A204.1 (cell line): ENCODE data around the gene EIF4E1B.

ENCODE experiments used
- FAIRE-seq: peaks from 2 replicates; lab custom pipeline; 2012; peaks lifted over from hg19 to GRCh38; lab: Jason Lieb, UNC

Gene EIF4E1B

DNA sequence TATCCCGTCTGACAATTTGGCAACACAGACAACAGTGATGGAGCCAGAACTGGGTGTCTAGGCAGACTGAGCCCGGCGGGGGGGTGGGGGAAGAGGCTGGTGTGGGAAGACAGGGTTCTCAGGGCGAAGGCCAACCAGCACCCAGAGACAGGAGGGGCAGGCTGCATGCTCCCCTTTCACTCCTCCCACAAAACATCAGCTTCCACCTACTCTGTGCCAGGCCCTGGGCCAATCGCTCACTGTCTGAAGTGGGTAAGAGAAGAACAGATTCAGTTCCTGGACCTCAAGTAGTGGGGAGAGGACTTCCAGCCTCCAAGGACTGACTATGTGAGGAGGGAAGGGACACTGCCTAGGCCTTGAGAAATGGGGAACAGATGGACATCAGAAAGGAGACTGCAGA lies 2.9 kb upstream of the EIF4E1B start:
- FAIRE-seq, result no peak

DNA sequence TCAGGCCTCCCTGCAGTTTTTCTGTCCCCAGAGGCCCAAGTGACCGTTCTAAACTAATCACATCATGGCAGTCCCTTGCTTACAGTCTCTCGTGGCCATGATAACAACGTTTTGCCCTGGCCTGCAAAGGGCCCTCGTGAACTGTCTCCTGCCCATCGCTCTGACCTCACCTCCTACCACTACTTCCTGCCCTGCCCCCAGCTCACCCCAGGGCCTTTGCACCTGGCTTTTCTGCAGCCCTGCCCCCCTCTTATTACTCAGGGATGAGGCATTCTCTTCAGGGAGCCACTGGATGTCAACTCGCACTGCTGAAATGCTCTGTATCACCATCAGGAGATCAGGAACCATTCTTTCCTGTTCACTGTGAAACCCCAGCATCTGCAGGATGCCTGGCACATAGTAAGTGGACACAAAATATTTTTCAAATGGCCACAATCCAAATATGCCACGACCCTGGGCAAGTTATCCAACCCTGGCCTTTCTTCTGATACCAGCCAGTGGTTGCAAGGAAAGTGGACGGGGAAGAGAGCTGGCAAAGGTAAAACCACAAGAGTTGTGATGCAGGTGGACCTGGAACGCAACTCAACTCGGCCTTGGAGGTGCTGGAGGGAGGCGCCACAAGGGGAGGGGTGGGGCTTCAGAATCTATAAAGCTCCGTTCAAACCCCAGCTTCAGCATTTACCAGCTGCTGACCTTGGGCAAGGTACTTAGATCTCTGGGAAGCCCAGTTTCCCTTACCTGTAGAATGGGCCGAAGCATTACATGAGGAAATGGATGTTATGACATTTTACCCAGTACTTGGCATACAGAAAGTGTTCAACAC lies 1.9 kb upstream of the EIF4E1B start:
- no peak for FAIRE-seq

DNA sequence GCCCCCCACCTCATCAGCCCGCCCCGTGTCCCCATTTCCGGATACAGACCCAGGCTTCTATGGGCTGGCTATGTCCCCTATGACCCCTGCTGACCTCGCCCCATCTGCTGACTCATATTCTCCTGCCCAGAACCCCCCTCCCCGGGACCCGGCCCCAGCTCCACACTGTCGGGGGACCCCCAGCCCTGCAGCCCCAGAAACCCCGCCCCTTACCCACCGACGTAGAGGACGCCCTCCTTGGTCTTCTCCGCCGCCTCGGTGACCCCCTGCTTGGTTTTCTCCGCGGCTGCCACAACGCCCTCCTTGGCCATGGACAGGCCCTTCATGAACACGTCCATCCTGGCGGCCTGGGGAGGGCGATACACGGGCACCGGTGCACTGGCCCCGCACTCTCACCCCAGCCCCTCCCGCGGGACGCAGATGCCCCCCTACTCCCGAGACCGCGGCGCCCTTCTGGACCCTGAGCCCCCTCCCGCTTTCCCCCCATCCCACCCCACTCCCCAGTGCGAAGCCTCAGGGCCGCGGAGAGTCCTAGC lies 1.1 kb upstream of the EIF4E1B start:
- FAIRE-seq, result no peak

DNA sequence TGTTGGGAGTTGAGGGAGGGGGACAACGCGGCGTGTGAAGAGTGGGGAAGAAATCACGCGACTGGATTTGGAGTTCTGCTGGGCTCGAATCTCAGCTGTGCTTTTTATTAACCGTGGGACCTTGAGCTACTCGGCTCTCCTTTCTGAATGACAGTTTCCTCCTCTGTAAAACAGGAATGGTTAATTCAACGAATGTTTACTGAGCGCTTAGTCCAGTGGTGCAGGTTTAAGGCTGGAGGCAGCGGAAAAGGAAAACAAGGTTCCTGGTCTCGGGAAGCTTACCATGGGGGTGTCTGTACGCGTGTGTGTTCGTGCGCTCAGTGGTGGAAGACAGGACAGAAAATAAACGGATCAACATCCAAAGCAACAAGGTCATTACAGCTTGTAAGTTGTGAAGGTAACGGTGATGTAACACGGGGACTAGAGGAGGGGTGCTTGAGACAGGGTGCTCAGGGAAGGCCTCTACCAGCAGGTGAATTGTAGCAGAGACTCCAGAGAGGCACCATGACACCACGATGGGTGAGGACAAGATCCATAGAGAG lies 277 bp downstream of the EIF4E1B start:
- FAIRE-seq, result no peak

DNA sequence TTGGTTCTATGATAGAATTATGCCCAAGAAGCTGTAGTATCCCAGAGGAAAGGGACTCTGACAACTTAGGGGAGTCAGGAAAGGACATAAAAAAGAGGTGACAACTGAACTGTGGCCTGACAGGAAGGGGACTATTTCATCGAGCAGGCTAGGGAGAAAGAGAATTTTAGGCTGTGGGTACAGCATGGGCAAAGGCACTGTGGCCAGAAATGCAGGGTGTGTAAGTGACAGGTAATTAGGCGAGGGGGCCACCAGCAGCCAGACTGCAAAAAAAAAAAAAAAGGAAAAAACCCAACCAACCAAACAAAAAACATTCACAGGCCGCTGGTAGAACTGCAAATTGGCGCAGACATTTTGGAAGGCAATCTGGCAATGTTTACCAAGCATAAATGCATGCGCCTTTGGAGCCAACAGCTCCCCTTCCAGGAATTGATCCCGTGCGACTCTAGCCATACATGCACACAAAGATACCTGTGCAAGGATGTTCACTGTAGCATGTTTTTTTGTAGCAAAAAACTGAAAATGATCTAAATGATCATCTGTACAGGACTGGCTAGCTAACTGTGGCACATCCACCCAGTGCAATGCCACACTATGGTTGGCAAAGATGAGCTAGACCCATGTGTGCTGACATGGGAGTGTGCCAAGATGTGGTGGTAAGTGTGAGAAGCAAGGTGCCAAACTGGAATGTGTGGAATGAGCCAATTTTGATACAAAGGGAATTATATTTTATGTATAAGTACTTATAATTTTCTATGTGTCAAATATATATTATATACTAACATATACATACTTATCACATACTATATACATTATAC lies 1.1 kb downstream of the EIF4E1B start:
- no peak for FAIRE-seq

DNA sequence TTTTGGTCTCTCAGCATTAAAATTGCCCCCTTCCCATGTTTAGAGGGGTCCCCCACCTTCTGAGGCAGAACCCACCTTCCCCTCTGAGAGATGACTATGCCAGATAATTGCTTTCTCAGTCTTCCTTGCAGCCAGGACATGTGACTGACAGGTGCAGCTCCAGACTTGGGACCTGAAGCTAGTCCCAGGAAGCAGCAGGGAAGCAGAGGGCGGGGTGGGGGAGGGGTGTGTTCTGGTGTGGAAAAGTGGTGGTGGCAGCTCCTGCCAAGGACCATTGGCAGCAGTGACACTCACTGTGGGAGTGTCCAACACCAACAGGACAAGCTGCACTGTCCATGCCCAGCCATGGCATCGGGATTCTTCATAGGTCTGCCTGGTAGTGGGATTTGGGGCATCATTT lies 2.3 kb downstream of the EIF4E1B start:
- FAIRE-seq, result no peak

DNA sequence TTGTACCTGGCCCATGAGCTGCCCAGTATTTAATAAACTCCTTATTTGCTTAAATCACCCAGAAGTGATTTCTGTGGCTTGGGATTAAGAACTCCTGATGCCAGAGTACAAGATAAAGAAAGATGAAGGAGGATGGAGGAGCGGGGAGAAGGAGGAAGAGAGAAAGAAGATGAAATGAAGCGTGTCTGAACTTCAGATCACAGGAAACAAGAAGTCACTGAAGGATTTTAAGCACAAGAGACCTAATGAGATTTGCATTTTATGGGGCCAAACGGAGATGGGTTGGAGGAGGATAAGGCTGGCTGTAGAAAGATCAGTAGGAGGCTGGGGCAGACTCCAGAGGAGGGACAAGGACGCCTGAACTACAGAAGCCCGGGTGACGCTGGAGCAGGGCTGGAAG lies 3.1 kb downstream of the EIF4E1B start:
- no peak for FAIRE-seq

DNA sequence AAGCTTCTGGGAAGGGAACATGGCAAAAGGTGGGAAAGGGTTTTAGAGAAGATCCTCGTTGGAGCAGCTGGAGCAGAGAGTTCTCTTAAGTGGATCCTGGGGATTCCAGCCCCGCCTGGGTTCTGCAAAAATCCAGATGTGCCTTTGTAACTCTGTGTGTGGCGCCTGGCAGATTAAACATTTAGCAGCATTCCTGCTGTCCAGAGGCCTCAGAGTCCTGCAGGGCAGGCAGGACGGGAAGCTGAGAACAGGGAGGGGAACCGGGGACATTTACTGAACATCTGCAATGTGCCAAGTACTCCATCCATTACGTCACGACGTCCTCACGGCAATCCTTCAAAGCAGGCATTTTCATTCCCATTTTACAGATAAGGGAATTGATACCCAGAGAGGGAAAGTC lies 6.0 kb downstream of the EIF4E1B start:
- FAIRE-seq, result no peak

DNA sequence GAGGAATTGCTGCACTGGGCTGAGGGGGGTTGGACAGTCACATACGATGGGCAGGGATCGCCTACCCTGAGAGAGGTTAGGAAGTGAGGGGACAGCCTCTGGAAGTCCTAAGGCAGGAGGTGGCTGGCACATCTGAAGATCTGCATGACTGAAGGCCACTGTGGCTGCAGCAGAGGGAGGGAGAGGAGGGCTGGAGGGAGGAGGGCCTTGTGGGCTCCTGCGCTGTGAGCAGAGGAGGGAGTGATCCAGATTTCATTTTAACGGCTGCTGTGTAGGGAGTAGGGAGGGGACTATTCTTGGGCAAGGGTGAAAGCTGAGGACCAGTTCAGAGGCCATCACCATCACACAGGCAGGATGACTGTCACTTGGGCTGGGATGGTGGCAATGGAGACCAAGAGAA lies 7.1 kb downstream of the EIF4E1B start:
- FAIRE-seq, result no peak

DNA sequence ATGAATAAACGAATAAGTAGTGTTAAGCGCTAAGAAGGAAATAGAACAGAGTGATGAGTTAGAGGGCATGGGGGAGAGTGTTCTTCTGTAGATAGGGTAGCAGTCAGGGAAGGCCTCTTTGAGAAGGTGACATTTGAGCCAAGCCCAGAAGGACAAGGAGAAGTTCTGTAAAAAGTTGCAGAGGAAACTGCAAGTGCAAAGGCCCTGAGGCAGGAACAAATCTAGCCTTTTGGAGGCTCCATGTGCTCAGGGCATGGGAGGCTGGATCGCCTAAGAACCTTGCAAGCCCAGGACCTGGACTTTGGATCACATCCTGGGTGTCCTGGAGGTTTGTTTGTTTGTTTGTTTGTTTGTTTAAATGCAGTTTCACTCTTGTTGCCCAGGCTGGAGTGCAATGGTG lies 8.0 kb downstream of the EIF4E1B start:
- no peak for FAIRE-seq

DNA sequence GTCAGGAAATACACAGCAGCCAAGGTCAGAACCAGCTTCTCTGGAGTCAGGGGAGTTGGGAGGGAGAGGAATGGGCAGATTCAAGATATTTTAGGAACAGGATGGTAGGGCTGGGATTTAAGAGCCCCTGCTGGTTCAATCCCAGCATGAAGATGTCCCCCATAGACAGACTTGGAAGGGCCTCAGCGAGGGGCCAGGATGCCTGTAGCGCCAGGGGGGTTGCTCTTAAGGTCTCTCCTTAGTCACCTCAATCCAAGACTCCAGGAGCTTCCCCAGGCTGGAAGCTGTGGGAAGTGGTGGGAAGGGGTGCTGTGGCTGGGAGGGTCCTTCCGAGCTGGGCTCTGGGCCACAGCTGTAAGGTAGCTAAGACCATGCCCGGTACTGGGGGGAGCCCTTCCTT lies 8.7 kb downstream of the EIF4E1B start:
- no peak for FAIRE-seq

DNA sequence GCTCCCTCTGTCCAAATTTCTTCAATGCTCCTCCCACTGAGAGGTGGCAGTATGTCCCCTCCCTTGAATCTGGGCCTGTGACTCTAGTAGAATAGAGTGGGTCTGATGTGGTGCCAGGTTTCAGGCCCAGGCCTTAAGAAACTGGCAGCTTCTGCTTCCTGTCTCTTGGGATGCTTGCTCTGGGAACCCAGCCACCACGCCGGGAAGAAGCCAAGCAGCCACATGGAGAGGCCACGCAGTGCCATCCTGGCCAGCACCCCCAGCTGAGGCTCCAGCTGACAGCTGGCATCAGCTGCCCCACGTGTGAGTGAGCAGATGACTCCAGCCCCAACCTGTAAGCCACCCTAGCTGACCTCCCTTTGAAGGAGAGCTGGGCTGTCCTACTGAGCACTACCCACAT lies 9.5 kb downstream of the EIF4E1B start:
- FAIRE-seq, result no peak

DNA sequence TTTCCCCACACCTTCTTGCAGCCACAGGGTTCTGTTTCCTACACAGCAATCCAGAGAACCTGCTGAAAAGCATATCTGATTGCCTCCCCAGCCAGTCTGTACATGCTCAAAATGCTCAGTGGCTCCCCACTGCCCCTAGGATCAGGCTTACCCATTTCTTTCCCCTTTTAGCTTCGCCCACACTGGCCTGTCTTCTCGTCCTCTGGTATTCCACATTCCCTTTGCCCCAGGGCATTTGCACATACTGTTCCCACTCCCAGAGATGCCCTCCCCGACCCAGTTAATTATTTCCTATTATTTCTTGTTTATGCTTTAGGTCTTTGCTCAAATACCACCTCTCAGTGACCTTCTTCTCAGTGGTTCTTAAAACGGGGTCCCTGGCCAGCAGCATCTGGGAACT lies 10.1 kb downstream of the EIF4E1B start:
- no peak for FAIRE-seq

DNA sequence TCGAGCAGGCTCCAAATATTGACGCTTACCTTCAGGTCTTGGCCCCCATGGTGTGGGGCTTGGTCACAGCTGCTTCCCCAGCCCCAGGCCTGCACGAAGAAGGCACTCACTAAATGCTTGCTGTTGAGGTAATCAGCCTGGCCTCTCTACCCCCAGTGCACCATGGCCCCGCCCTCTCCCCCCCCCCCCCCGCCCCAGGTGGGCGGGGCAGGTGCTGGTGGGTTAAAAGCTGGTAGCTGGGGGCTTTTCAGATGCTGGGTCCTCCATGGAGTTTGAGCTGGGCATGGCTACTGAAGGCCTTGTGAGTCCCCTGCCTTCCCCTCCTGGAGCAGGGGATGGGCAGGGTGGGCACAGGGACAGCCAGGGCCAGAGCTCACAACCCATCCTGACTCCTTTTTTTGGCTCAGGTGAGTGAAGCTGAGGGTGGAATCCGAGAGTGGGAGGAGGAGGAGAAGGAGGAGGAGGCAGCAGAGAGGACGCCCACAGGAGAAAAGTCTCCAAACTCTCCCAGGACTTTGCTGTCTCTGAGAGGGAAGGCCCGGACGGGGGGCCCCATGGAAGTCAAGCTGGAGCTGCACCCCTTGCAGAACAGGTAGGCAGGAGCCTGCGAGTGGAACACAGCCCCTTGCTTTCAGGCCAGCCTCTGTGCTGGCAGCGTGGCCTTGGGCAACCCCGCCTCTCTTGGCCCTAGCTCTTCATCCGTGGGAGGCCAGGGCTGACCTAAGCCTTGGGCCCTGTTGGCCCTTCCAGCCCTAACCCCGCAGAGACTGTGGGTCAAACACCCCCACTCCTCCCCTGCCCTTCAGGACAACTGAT lies 12.4 kb downstream of the EIF4E1B start:
- FAIRE-seq, result no peak

DNA sequence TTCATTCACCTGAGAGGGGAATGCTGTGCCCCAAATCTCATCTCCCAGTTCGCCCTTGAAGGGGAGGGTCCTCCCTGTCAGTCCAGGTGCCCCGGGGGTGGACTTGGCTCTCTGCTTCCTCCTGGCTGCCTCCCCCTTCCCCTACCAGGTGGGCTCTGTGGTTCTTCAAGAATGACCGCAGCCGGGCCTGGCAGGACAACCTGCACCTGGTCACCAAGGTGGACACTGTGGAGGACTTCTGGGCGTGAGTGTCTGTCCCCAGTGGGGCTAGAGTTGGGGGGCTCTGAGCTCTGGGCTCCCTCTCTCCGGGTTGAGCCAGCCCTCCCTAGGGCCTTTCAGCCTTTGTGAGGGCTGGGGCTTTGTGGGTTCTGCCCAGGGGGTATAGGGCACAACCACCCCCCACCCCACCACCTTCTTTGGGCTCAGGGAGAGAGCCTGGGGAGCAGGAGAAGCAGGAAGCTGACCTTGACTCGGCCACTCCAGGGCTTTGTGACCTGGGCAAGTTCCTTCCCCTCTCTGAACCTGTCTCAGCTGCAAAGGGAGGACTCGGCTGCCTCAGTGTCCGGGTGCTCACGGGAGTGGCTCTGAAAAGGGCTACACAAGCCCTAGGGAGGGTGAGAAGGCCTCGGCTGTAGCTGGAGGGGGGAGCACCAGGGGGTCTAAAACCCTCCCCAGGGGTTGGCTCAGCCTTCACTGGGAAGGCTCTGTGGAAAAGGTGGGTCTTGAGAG lies 13.2 kb downstream of the EIF4E1B start:
- no peak for FAIRE-seq

DNA sequence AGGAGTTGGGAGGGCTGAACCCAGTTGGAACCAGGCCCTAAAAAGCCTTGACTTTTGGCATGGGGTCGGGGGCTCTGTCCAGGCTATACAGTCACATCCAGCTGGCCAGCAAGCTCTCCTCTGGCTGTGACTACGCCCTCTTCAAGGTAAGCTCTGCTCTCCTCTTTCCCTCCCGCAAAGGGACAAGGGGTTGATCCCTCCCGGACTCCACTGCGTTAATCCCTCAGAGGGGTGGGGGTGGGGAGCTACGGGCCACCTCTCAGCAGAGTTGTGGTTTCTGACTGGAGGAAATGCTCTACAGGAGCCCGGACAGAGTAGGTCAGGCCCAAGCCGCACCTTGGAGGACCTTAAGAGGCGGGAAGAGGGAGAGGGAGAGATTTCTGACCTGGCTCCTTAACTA lies 13.8 kb downstream of the EIF4E1B start:
- FAIRE-seq, result no peak

DNA sequence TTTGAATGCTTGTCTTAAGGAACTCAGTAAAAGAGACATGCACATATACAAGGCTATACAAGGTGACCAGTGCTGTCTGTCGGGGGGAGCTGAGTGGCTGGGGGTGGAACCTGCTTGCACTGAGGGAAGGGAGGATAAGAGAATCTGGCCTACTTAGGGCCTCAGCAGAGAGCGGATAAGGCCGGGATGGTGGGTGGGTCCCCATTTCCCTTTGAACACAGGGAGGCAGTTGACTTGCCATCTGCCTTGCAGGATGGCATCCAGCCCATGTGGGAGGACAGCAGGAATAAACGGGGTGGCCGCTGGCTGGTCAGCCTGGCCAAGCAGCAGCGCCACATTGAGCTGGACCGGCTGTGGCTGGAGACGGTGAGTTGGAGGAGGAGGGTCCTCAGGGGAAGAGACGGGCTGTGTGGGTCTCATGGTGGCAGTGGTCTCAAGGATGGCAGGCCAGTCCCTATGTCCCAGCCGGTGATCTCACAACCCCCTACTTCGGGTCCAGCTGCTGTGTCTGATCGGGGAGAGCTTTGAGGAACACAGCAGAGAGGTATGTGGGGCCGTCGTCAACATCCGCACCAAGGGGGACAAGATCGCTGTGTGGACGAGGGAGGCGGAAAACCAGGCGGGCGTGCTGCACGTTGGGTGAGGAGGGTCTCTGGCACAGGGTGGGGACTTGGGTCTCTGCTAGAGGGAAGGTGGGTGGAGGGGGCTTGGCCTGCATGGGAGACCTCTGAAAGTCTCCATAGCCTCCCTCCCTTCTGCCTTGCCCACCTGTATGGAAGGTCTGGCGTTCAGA lies 14.6 kb downstream of the EIF4E1B start:
- no peak for FAIRE-seq

DNA sequence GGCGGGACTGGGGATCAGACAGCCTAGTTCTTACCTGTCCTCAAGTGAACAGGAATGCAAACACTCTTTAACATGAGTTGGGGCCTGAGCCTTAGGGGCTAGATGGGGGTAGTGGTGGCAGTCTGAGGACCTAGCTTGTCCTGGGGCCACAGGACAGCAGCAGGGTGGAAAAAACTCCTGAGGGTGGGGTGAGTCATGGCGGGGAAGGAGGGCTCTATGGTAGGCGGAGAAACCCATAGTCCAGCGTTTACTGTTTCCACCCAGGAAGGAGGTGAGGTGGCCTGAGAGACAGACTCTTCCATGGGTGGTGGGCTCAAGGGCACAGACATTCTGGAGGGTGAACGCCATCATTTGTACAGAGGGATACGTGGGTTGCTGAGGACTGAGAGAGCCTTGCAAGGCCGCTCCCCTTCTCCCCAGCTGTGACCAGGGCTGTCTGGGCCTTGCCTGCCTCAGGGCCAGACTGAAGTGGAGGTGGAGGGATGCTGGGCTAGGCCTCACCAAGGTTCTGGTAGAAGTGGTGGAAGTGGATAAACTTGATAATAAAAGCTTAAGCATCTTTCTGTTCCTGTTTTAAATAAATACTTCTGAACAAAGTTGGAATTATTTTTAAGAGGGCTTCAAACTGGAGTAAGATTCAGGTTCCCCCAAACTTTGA lies 15.7 kb downstream of the EIF4E1B start:
- FAIRE-seq, result no peak

DNA sequence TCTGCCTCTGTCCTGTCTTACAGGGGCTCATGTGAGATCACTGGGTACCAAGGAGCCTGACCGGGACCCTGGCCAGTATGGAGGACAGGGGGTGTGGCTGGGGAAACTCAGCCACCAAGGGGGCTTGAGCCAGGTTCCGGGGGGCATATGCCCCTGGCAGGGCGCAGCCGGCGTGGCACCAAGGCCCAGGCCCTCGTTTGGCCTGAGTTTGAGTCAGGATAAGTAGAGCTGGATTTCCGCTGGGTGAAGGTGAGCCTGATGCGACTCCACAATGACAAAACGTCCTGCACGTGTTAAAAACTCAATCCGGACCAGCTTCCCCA lies 16.2 kb downstream of the EIF4E1B start:
- no peak for FAIRE-seq
